22Rv1 (cell line): ENCODE measurements around the gene NFATC2.

Experiments used
- CTCF ChIP-seq: fragments of 450-650 bp; IDR thresholded peaks from 2 replicates; pipeline ENCODE4 v1.5.1; 2017; ENCODE audit warnings: mild to moderate bottlenecking
- ZFX ChIP-seq: fragments of 450-650 bp; IDR thresholded peaks from 2 replicates; pipeline ENCODE4 v1.6.1; 2017; ENCODE audit warnings: antibody characterized with exemption, borderline replicate concordance

GRCh38 chr20:51486197-51487005 is 56.1 kb downstream of the NFATC2 start:
- TF ChIP-seq CTCF: no peak
- TF ChIP-seq ZFX: no peak
